Mesodermal cell (in vitro differentiated cells): ENCODE data around the gene GATD1.

Source experiments
- H3K27ac ChIP-seq: 2 replicates; pipeline ENCODE4 v1.7.0; 2013; ENCODE audit warnings: mild to moderate bottlenecking, low read depth, low read length, moderate library complexity; ENCODE audit not compliant: severe bottlenecking
- H3K36me3 ChIP-seq: 2 replicates; pipeline ENCODE4 v1.7.1; 2013; ENCODE audit warnings: mild to moderate bottlenecking, low read length, moderate library complexity; ENCODE audit not compliant: control insufficient read depth, insufficient read depth
- H3K4me1 ChIP-seq: one replicate; pipeline ENCODE4 v1.7.1; 2013; ENCODE audit warnings: mild to moderate bottlenecking, low read length; ENCODE audit not compliant: insufficient read depth, control insufficient read depth, poor library complexity, severe bottlenecking
- H3K4me3 ChIP-seq: 2 replicates; pipeline ENCODE4 v1.7.0; 2013; ENCODE audit warnings: low read length, control low read depth, mild to moderate bottlenecking; ENCODE audit not compliant: insufficient read depth, poor library complexity, severe bottlenecking; ENCODE audit errors: extremely low read depth
- H3K9me3 ChIP-seq: 2 replicates; pipeline ENCODE4 v1.7.1; 2013; ENCODE audit warnings: mild to moderate bottlenecking, low read length, moderate library complexity; ENCODE audit not compliant: control insufficient read depth
- WGBS, 2 experiments: methylation state at CpG; one replicate each; pipeline ENCODE4 v1.1.5; 2013; ENCODE audit warnings: missing lambda C conversion rate in 2 of 2; ENCODE audit not compliant: insufficient coverage in 2 of 2; 5-methylcytosine and 5-hydroxymethylcytosine counted together

Gene GATD1

GRCh38 chr11:773830-774229 lies 3.5 kb downstream of the GATD1 start:
- WGBS, 2 experiments, result 97 to 98% methylated on average over 9 of the region's 9 CpGs
- Histone ChIP-seq H3K4me1 (peaks cover 9% of the 10 kb centered on the region), H3K9me3 (no peaks in the 10 kb centered on the region), H3K36me3 (peaks cover 58% of the 10 kb centered on the region), H3K27ac (no peak overlapping the region), H3K4me3 (no peak overlapping the region)

- Histone ChIP-seq H3K9me3 (no peaks in the 10 kb centered on the region), H3K36me3 (peaks cover 60% of the 10 kb centered on the region), H3K27ac (no peak overlapping the region), H3K4me1 (peaks cover 9% of the 10 kb centered on the region), H3K4me3 (no peak overlapping the region)
- WGBS, 2 experiments, result 93 to 100% methylated on average over 5 of the region's 5 CpGs
Observed at GRCh38 chr11:773425-773824, 3.9 kb downstream of the GATD1 start.

DNA sequence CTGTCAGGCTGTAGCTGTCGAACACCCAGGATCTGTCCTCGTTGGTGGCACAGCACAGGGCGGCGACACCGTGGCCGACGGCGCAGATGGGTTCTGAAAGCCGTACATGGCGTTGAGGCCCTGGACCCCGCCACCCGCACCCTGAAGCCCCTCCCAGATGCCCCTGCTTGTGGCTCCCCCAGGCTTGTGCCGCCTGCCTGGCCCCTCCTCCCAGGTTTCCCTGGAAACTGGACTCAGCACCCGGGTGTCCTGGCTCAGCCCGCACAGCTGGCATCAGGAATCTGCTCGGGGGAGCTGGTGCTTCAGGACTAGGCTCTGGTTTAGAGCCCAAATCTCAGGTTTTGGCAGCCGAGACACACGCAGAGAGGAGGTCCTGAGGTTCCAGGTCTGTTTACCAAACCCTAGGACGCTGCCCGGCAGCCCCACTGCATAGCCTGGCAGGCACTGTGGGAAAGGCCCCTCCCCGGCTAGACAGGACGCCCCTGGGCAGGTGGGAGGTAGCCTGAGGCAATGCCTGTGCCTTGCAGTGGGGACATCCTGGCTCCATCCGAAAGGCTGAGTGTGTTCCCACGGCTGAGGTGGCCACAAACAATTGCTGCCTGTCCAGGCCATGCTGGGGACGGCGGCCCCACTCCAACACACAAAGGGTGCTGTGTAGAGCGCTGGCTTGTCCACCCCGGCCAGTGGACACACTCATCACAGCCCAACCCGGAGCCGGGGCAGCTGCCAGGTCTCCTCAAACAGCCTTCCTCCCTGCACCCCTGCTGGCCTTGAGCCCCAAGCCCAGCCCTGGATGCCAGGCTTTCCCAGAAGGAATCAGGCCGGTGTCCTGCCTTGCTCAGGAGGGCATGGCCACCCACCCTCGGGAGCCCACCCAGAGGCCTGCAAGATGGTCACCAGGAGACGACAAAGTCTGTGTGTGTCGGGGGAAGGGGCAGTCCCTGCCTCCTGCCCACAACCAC lies 4.6 kb downstream of the GATD1 start:
- no peak overlapping the region for H3K4me3 ChIP-seq
- no peaks in the 10 kb centered on the region for H3K9me3 ChIP-seq
- peaks cover 60% of the 10 kb centered on the region for H3K36me3 ChIP-seq
- WGBS, 2 experiments, result 89 to 90% methylated on average over 34 of the region's 34 CpGs
- no peak overlapping the region for H3K27ac ChIP-seq
- H3K4me1 ChIP-seq, result peaks cover 9% of the 10 kb centered on the region

GRCh38 chr11:771617-772204 lies 5.6 kb downstream of the GATD1 start:
- WGBS, 2 experiments, result 93 to 95% methylated on average over 7 to 11 of the region's 15 CpGs
- no peak overlapping the region for H3K4me3 ChIP-seq
- H3K27ac ChIP-seq, result no peak overlapping the region
- peaks cover 9% of the 10 kb centered on the region for H3K4me1 ChIP-seq
- peaks cover 70% of the 10 kb centered on the region for H3K36me3 ChIP-seq
- no peaks in the 10 kb centered on the region for H3K9me3 ChIP-seq

DNA sequence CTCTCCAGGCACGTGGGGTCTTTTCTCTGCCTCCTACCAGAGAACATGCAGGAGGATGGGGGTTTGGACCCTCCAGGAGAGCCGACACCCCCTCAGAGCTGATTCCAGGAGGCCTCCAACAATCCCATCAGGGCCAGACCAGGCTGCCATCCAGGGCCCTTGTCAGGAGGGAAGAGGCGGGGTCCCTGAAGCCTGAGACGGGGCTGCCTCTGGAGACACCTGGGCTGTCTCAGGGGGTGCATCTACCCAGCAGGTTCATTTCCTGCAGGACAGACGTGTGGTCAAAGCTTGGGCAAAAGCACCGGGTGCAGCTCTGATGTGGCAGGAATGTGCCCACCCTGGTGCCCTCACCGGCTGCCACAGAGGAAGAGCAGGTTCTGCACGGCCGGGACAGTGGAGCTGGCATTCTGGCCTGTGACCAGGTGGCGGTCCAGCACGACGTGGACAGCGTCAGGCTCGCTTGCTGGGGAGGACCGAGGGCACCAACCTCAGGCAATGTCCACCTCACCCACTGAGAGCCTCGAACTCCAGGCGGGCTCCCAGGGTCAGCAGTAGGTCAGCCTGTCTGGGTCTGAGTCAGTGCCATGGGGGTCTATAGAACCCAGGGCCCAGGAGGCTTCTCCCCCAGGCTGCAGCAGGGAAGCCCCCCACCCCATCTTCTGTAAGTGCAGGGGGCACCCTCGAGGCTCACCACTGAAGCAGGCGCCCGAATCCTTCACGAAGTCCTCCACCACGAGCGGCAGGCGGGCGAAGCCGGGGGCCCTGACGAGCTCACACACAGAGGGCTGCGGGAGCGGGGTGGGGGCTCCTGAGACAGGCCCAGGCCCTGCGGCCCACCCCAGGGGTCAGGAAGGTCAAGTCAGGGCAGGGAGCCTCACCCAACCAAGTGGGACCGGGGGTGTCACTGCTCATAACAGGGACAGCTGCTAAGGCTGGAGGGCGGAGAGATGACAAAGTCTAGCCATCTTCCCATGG lies 6.4 kb downstream of the GATD1 start:
- 96% methylated on average over 29 to 31 of the region's 32 CpGs for WGBS, 2 experiments
- Histone ChIP-seq H3K4me1 (peaks cover 9% of the 10 kb centered on the region), H3K27ac (no peak overlapping the region), H3K36me3 (peaks cover 78% of the 10 kb centered on the region), H3K9me3 (no peaks in the 10 kb centered on the region), H3K4me3 (no peak overlapping the region)

GRCh38 chr11:769887-770641 lies 7.2 kb downstream of the GATD1 start:
- 90% methylated on average over 16 to 20 of the region's 23 CpGs for WGBS, 2 experiments
- Histone ChIP-seq H3K4me3 (no peak overlapping the region), H3K9me3 (no peaks in the 10 kb centered on the region), H3K4me1 (peaks cover 2% of the 10 kb centered on the region), H3K36me3 (peaks cover 83% of the 10 kb centered on the region), H3K27ac (no peak overlapping the region)

- WGBS, 2 experiments, result 91 to 95% methylated on average over 8 to 11 of the region's 11 CpGs
- Histone ChIP-seq H3K36me3 (peaks cover 80% of the 10 kb centered on the region), H3K9me3 (no peaks in the 10 kb centered on the region), H3K4me3 (no peak overlapping the region), H3K27ac (no peak overlapping the region), H3K4me1 (no peaks in the 10 kb centered on the region)
Observed at GRCh38 chr11:767238-767637, 10.0 kb downstream of the GATD1 start.

GRCh38 chr11:766936-767210 lies 10.4 kb downstream of the GATD1 start:
- WGBS, 2 experiments, result 86 to 100% methylated on average over 1 of the region's 2 CpGs

DNA sequence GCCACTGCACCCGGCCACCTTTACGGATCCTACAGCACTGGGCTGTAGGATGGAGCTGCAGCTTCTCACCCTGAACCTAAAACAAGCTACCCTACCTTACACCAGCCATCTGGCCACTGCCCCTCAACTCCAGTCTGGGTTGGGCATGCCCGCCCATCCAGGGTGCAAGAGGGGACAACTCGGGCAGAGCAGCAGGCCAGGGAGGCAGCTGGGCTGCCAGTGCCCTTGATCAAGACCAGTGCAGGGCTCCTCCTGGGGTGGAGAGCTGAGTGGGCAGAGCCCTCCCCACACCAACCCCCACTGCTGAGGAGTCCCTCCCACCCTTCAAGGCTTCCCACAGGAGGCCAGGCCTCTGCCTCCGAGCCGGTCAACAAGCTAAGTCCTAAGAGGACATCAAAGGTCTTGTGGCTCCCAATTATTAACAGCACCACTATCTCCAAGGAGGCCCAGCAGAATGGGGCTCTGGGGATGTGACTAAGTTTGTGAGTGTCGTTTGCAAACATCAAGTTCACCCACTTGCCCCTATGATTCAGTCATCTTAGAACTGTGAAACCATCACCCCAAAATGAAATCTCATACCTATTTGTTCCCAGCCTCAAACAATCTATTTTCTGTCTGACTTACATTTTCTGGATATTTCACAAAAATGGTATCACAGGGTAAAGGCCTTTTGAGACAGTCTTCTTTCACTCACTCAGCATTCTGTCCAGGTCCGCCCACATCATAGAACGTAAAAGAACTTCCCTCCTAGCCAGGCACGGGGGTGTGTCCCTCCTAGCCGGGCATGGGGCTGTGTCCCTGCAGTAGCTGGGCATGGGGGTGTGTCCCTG lies 11.0 kb downstream of the GATD1 start:
- Histone ChIP-seq H3K9me3 (no peaks in the 10 kb centered on the region), H3K4me3 (no peak overlapping the region), H3K4me1 (no peaks in the 10 kb centered on the region), H3K36me3 (peaks cover 80% of the 10 kb centered on the region), H3K27ac (no peak overlapping the region)
- 97 to 100% methylated on average over 4 to 6 of the region's 11 CpGs for WGBS, 2 experiments

More at GRCh38 chr11:766936-767210, 10.4 kb downstream of the GATD1 start:
- no peaks in the 10 kb centered on the region for H3K4me1 ChIP-seq
- H3K4me3 ChIP-seq, result no peak overlapping the region
- no peaks in the 10 kb centered on the region for H3K9me3 ChIP-seq
- H3K27ac ChIP-seq, result no peak overlapping the region
- peaks cover 80% of the 10 kb centered on the region for H3K36me3 ChIP-seq
